ENCODE data around the gene TP53I3. TPM values are rescaled to one million over a fixed set of nuclear protein-coding genes. Genes with fewer than 3 reads are reported as not detected.
A peak's percentile ranks its signal among the peaks of the same experiment; 100 is the strongest.

Gene TP53I3
- total and polyA plus RNA-seq, 2 donors (not counting 1 experiment from before 2014, with no cell fraction given): 31.0 to 75.5 TPM

DNA sequence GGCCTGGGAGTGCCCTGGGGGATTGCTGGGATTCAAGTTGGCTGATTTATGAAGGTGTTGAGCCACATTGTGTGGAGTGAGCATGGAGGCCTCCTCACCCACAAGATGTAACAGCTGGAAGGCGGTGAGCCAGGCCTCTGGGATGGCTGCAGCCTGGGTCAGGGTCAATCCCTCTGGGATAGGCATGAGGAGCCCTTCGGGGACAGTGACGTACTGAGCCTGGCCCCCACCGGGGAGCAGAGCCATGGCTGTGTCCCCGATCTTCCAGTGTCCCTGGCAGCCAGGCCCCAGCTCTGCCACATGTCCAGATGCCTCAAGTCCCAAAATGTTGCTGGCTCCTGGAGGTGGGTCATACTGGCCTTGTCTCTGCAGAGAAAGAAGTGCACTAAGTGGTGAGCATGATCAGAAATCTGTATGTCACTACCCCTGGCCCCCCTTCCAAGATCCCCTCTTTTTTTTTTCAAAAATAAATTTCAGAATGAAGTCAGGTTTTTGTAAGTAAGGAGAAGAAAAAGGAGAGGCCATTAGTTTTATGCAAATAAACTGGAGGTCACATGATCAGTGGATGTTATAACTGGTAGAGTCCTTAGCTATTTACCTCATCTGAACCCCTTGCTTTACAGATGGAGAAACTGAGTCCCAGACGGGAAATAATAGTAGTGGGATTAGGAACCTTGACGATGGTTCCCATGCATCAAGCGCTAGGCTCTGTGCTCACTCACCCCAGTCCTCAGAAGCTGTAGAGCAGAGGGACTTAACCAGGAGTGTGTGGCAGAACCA lies 1.7 kb downstream of the TP53I3 start:
- no peak overlapping the region for H2AFZ ChIP-seq (ENCODE audit: low read length)
- no peaks in the 10 kb centered on the region for H3K9me3 ChIP-seq (ENCODE audit: control insufficient read depth, insufficient read depth, low read depth, low read length)
- peaks cover 10% of the 10 kb centered on the region for H3K4me1 ChIP-seq (ENCODE audit: control insufficient read depth, extremely low read depth, insufficient read depth, low read length)
- peak overlapping the region; percentile 82 for H3K27ac ChIP-seq (ENCODE audit: insufficient read depth, low read length)
- no peaks in the 10 kb centered on the region for H4K20me1 ChIP-seq (ENCODE audit: control insufficient read depth, extremely low read depth, insufficient read depth, low read length)
- H3K36me3 ChIP-seq (ENCODE audit: control insufficient read depth, insufficient read depth, low read length): peaks cover 5% of the 10 kb centered on the region
- H3K4me3 ChIP-seq (replicated peaks in 1 of 4; ENCODE audit: control extremely low read depth in 1 of 4, insufficient read depth in 1 of 4, low read depth in 3 of 4, low read length in 4 of 4): peak overlapping the region; percentile 75 to 86 (median 84)
- H3K79me2 ChIP-seq (ENCODE audit: control insufficient read depth, insufficient read depth, low read length): peaks cover 2% of the 10 kb centered on the region
- no peak for DNase-seq (ENCODE audit: low read depth in 2 of 2)
- H3K9ac ChIP-seq (ENCODE audit: insufficient read depth, low read length): no peak overlapping the region
- H3K27me3 ChIP-seq (ENCODE audit: control insufficient read depth, insufficient read depth, low read length): no peaks in the 10 kb centered on the region
- H3K4me2 ChIP-seq (ENCODE audit: extremely low read depth, insufficient read depth, low read length): peak overlapping the region; percentile 93
- no peak for TF ChIP-seq EZH2 (IDR thresholded peaks at IDR 0.05; ENCODE audit: low read length, missing control alignments)
- TF ChIP-seq CTCF (conservative IDR thresholded peaks at IDR 0.05 in 1 of 2, IDR thresholded peaks at IDR 0.05 in 1 of 2; ENCODE audit: low read depth in 1 of 2, low read length in 2 of 2): no peak

- no peaks in the 10 kb centered on the region for H3K27me3 ChIP-seq (ENCODE audit: control insufficient read depth, insufficient read depth, low read length)
- no peaks in the 10 kb centered on the region for H4K20me1 ChIP-seq (ENCODE audit: control insufficient read depth, extremely low read depth, insufficient read depth, low read length)
- DNase-seq (ENCODE audit: low read depth in 2 of 2): no peak
- H3K27ac ChIP-seq (ENCODE audit: insufficient read depth, low read length): no peak overlapping the region
- no peak overlapping the region for H2AFZ ChIP-seq (ENCODE audit: low read length)
- H3K79me2 ChIP-seq (ENCODE audit: control insufficient read depth, insufficient read depth, low read length): peaks cover 4% of the 10 kb centered on the region
- H3K4me3 ChIP-seq (replicated peaks in 1 of 4; ENCODE audit: control extremely low read depth in 1 of 4, insufficient read depth in 1 of 4, low read depth in 3 of 4, low read length in 4 of 4): no peak overlapping the region
- peaks cover 7% of the 10 kb centered on the region for H3K36me3 ChIP-seq (ENCODE audit: control insufficient read depth, insufficient read depth, low read length)
- H3K9ac ChIP-seq (ENCODE audit: insufficient read depth, low read length): no peak overlapping the region
- H3K4me1 ChIP-seq (ENCODE audit: control insufficient read depth, extremely low read depth, insufficient read depth, low read length): peaks cover 12% of the 10 kb centered on the region
- no peak overlapping the region for H3K4me2 ChIP-seq (ENCODE audit: extremely low read depth, insufficient read depth, low read length)
- no peaks in the 10 kb centered on the region for H3K9me3 ChIP-seq (ENCODE audit: control insufficient read depth, insufficient read depth, low read depth, low read length)
- TF ChIP-seq EZH2 (IDR thresholded peaks at IDR 0.05; ENCODE audit: low read length, missing control alignments) (no peak), CTCF (conservative IDR thresholded peaks at IDR 0.05 in 1 of 2, IDR thresholded peaks at IDR 0.05 in 1 of 2; ENCODE audit: low read depth in 1 of 2, low read length in 2 of 2) (no peak)
Observed at GRCh38 chr2:24080701-24081100, 3.9 kb downstream of the TP53I3 start.

DNA sequence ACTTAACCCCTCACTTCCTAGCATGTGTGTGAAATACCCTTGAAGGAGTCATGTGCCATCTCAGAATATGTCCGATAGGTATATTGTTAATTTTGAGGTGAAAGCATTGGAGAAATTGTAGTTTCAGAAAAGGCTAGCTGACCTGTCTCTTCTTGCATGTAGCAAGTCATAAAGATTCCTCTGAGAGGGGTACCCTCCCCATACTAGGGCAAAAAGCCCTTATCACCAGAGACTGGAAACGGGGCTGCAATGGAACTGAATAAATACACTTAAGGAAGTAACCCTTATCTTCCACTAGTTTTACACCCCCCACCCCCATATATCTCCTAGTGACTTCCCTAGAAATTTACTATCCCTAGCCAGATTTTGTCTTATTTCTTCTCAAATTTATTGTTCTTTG lies 6.8 kb downstream of the TP53I3 start:
- peak overlapping the region; percentile 50 for H2AFZ ChIP-seq (ENCODE audit: low read length)
- peaks cover 5% of the 10 kb centered on the region for H3K4me1 ChIP-seq (ENCODE audit: control insufficient read depth, extremely low read depth, insufficient read depth, low read length)

More for the DNA sequence above, 6.8 kb downstream of the TP53I3 start:
- Histone ChIP-seq H3K27me3 (ENCODE audit: control insufficient read depth, insufficient read depth, low read length) (no peaks in the 10 kb centered on the region), H3K79me2 (ENCODE audit: control insufficient read depth, insufficient read depth, low read length) (peaks cover 14% of the 10 kb centered on the region), H3K4me2 (ENCODE audit: extremely low read depth, insufficient read depth, low read length) (peak overlapping the region; percentile 92), H3K9ac (ENCODE audit: insufficient read depth, low read length) (no peak overlapping the region), H4K20me1 (ENCODE audit: control insufficient read depth, extremely low read depth, insufficient read depth, low read length) (no peaks in the 10 kb centered on the region), H3K36me3 (ENCODE audit: control insufficient read depth, insufficient read depth, low read length) (peaks cover 7% of the 10 kb centered on the region), H3K9me3 (ENCODE audit: control insufficient read depth, insufficient read depth, low read depth, low read length) (no peaks in the 10 kb centered on the region), H3K4me3 (replicated peaks in 1 of 4; ENCODE audit: control extremely low read depth in 1 of 4, insufficient read depth in 1 of 4, low read depth in 3 of 4, low read length in 4 of 4) (peak overlapping the region in 3 of 4 experiments; percentile 70 to 100 (median 97)), H3K27ac (ENCODE audit: insufficient read depth, low read length) (peak overlapping the region; percentile 52)
- TF ChIP-seq CTCF (conservative IDR thresholded peaks at IDR 0.05 in 1 of 2, IDR thresholded peaks at IDR 0.05 in 1 of 2; ENCODE audit: low read depth in 1 of 2, low read length in 2 of 2): no peak
- no peak for TF ChIP-seq EZH2 (IDR thresholded peaks at IDR 0.05; ENCODE audit: low read length, missing control alignments)
- DNase-seq (ENCODE audit: low read depth in 2 of 2): no peak

Data from fibroblast of lung (primary cell).